Activated CD8-positive, alpha-beta T cell treated with anti-CD3 and anti-CD28 coated beads, Interleukin-2, amount 10 ng/mL, durations not matched to agents 7 days and 5 days (primary cell): ENCODE results near the gene SPAG9. TPM values are rescaled to one million over a fixed set of nuclear protein-coding genes. Genes with fewer than 3 reads are reported as not detected.
"Not testable (repeated sequence)": the region's sequence is repeated elsewhere in the genome, so short reads cannot be mapped to it uniquely, and the experiment has no call there.

ENCODE experiments used
- ATAC-seq: fragments of 150-1000 bp; cut with Tn5 transposase; one replicate; pipeline ENCODE4 v1.10.0; 2021; ENCODE audit warnings: moderate library complexity
- CTCF ChIA-PET: fragments of 350-600 bp; sonication (Branson Sonifier 250); formaldehyde crosslinking; loops from one replicate; lab custom pipeline; 2021; ENCODE audit warnings: antibody characterized with exemption; lab: Charles Lee
- POLR2A ChIA-PET: fragments of 350-600 bp; sonication (Branson Sonifier 250); formaldehyde crosslinking; loops from one replicate; lab custom pipeline; 2021; ENCODE audit warnings: antibody characterized with exemption; lab: Charles Lee
- DNase-seq: peaks from one replicate; pipeline ENCODE4 v3.0.0-alpha.2; 2020
- H3K27ac Mint-ChIP-seq: one replicate; pipeline ENCODE4 v1.8.0; 2021; ENCODE audit warnings: mild to moderate bottlenecking, mixed read lengths
- H3K27me3 Mint-ChIP-seq: one replicate; pipeline ENCODE4 v1.8.0; 2021; ENCODE audit warnings: low read depth, mixed read lengths
- H3K36me3 Mint-ChIP-seq: one replicate; pipeline ENCODE4 v1.8.0; 2021; ENCODE audit warnings: low read depth, mixed read lengths
- H3K4me1 Mint-ChIP-seq: one replicate; pipeline ENCODE4 v1.8.0; 2021; ENCODE audit warnings: low read depth, mixed read lengths
- H3K4me3 Mint-ChIP-seq: one replicate; pipeline ENCODE4 v1.8.0; 2021; ENCODE audit warnings: mild to moderate bottlenecking, mixed read lengths
- H3K9me3 Mint-ChIP-seq: one replicate; pipeline ENCODE4 v1.8.0; 2022; ENCODE audit warnings: mixed read lengths; ENCODE audit not compliant: insufficient read depth
- total RNA-seq, 2 experiments: library from RNA; stranded (reverse); gene quantifications; one replicate each; pipeline ENCODE4 v1.2.3, GENCODE V29; 2021

The SPAG9 gene
- total RNA-seq, 2 experiments from 2014 or later = 39.2 to 42.1 TPM

GRCh38 chr17:51085150-51085805 is 35.4 kb downstream of the SPAG9 start:
- POLR2A ChIA-PET = no interaction called here
- no peak for ATAC-seq
- Mint-ChIP-seq H3K4me3 (no peak overlapping the region), H3K27ac (no peak overlapping the region), H3K27me3 (no peaks in the 10 kb centered on the region), H3K4me1 (peaks cover 1% of the 10 kb centered on the region), H3K9me3 (no peaks in the 10 kb centered on the region), H3K36me3 (peaks cover under 1% of the 10 kb centered on the region)
- CTCF ChIA-PET = interaction anchor here (0.9 to 1.8 kb wide), 2 partner anchors 17 to 28 kb away, joined by 3 to 5 read pairs; no protein-coding TSS in a partner anchor
- DNase-seq = no peak

DNA sequence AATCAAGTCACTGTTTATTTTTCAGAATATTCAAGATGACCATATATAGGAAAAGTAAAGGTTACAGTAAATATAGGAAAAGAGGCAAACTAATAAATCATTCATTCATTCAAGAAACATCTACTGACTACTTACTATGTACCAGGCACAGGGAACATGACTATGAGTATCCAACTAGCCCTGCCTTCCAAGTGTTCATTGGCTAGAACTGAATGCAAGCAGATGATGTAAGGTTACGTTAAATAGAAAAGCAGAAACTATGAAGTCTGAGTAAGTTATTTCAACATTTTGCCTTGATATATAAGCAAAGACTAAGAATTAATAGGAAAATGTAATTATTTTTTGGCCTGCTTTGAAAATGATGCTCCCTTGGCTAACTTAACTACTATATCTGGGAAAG is 36.7 kb downstream of the SPAG9 start:
- H3K36me3 Mint-ChIP-seq = peaks cover 7% of the 10 kb centered on the region
- H3K27ac Mint-ChIP-seq = no peak overlapping the region
- H3K9me3 Mint-ChIP-seq = no peaks in the 10 kb centered on the region
- H3K4me3 Mint-ChIP-seq = no peak overlapping the region
- ChIA-PET POLR2A (no interaction called here), CTCF (no interaction called here)
- no peaks in the 10 kb centered on the region for H3K27me3 Mint-ChIP-seq
- ATAC-seq (no peak), DNase-seq (no peak)
- peaks cover 1% of the 10 kb centered on the region for H3K4me1 Mint-ChIP-seq

GRCh38 chr17:51083364-51083763 is 37.3 kb downstream of the SPAG9 start:
- H3K27me3 Mint-ChIP-seq, H3K27ac Mint-ChIP-seq, DNase-seq, H3K4me3 Mint-ChIP-seq, H3K4me1 Mint-ChIP-seq, CTCF ChIA-PET, POLR2A ChIA-PET, H3K9me3 Mint-ChIP-seq, ATAC-seq: not testable (repeated sequence)
- peaks cover 11% of the 10 kb centered on the region for H3K36me3 Mint-ChIP-seq

DNA sequence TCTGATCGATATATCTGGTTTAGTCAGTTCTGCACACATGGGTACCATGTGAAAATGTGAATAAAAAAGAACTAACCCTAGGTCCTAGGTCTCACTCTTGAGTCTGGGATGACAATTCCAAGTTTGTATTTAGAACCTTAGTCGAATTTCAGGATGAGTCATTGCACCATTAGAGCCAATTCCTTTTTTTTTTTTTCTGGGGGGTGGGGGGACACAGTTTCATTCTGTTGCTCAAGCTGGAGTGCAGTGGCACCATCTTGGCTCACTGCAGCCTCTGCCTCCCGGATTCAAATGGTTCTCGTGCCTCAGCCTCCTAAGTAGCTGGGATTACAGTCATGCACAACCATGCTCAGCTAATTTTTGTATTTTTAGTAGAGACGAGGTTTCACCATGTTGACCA is 41.6 kb downstream of the SPAG9 start:
- Mint-ChIP-seq H3K9me3 (no peaks in the 10 kb centered on the region), H3K36me3 (peaks cover 17% of the 10 kb centered on the region), H3K4me1 (no peaks in the 10 kb centered on the region), H3K27me3 (no peaks in the 10 kb centered on the region), H3K27ac (no peak overlapping the region), H3K4me3 (no peak overlapping the region)
- ATAC-seq (no peak), DNase-seq (no peak)
- CTCF ChIA-PET = interaction anchor here (1.6 kb wide), 1 partner anchor 15 kb away, joined by 3 read pairs; no protein-coding TSS in a partner anchor
- POLR2A ChIA-PET = no interaction called here

- POLR2A ChIA-PET = no interaction called here
These were observed 42.6 kb downstream of the SPAG9 start for GRCh38 chr17:51078009-51078592.

DNA sequence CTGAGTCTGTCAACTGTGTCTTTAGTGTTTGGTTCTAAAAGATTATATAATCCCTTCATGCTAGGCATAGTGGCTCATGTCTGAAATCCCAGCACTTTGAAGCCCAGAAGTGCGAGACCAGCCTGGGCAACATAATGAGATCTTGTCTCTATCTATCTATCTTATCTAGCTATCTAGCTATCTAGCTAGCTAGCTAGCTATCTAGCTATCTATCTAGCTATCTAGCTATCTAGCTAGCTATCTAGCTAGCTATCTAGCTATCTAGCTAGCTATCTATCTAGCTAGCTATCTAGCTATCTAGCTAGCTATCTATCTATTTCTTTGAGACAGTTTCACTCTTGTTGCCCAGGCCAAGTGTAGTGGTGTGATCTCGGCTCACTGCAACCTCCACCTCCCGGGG is 43.8 kb downstream of the SPAG9 start:
- Mint-ChIP-seq H3K36me3 (peaks cover 17% of the 10 kb centered on the region), H3K4me3 (no peak overlapping the region), H3K27me3 (no peaks in the 10 kb centered on the region), H3K27ac (no peak overlapping the region), H3K4me1 (no peaks in the 10 kb centered on the region), H3K9me3 (no peaks in the 10 kb centered on the region)
- DNase-seq = no peak
- ChIA-PET POLR2A (no interaction called here), CTCF (no interaction called here)
- no peak for ATAC-seq

More at GRCh38 chr17:51078009-51078592, 42.6 kb downstream of the SPAG9 start:
- Mint-ChIP-seq H3K36me3 (peaks cover 17% of the 10 kb centered on the region), H3K27ac (no peak overlapping the region), H3K27me3 (no peaks in the 10 kb centered on the region), H3K4me1 (no peaks in the 10 kb centered on the region), H3K4me3 (no peak overlapping the region), H3K9me3 (no peaks in the 10 kb centered on the region)
- CTCF ChIA-PET = interaction anchor here (0.6 to 1.6 kb wide), 2 partner anchors 14 to 38 kb away, joined by 3 read pairs; no protein-coding TSS in a partner anchor
- DNase-seq (no peak), ATAC-seq (no peak)

DNA sequence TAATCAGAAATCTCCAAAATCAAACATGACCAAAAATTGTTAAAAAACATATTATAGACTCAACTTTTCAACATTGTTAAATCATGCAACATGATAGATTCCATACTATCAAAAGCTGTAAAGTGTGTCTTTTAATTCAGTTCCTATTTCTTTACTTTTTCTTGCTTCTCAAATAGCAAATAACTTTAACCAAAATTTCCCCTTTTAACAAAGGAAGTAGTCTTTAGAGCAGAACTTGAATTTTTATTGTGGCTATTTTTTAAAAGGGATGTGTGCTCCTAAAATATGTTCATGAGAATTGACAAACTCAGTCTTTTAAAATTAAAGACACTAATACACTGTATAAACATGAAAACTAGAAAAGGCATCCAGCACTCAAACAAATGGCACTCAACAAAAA is 49.1 kb downstream of the SPAG9 start:
- ATAC-seq (no peak), DNase-seq (no peak)
- H3K4me3 Mint-ChIP-seq = no peak overlapping the region
- H3K4me1 Mint-ChIP-seq = no peaks in the 10 kb centered on the region
- H3K27me3 Mint-ChIP-seq = no peaks in the 10 kb centered on the region
- H3K27ac Mint-ChIP-seq = no peak overlapping the region
- no peaks in the 10 kb centered on the region for H3K9me3 Mint-ChIP-seq
- ChIA-PET CTCF (no interaction called here), POLR2A (no interaction called here)
- H3K36me3 Mint-ChIP-seq = no peaks in the 10 kb centered on the region

DNA sequence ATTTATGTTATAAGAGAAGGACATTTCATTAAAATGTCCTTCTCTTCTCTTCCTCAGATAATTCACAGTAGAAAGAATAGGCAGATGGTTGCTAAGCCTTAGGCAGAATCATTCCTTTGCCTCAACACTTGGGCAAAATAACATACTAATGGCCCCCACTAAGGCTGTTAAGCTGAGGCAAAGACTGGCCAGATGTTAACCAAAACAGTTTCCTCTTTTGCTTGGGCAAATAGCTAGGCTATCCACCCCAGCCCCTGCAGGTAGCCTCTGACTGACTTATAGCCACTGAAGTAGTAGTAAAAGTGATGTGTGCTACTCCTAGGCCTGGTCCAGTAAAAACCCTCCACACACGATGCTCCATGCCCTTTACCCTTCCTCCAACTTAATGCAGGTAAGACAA is 55.2 kb downstream of the SPAG9 start:
- Mint-ChIP-seq H3K4me3 (no peak overlapping the region), H3K36me3 (peaks cover 6% of the 10 kb centered on the region), H3K4me1 (peaks cover 2% of the 10 kb centered on the region), H3K27ac (no peak overlapping the region), H3K27me3 (no peaks in the 10 kb centered on the region), H3K9me3 (no peaks in the 10 kb centered on the region)
- ATAC-seq = no peak
- ChIA-PET POLR2A (interaction anchor here (0.7 to 1.0 kb wide), 2 partner anchors 11 to 154 kb away, joined by 3 to 4 read pairs; no protein-coding TSS in a partner anchor), CTCF (interaction anchor here (0.6 kb wide), 1 partner anchor 595 kb away, joined by 3 read pairs; no protein-coding TSS in a partner anchor)
- no peak for DNase-seq

- ATAC-seq (no peak), DNase-seq (no peak)
- Mint-ChIP-seq H3K36me3 (peaks cover 6% of the 10 kb centered on the region), H3K4me3 (no peak overlapping the region), H3K9me3 (no peaks in the 10 kb centered on the region), H3K27ac (no peak overlapping the region), H3K27me3 (no peaks in the 10 kb centered on the region), H3K4me1 (peaks cover 2% of the 10 kb centered on the region)
- ChIA-PET POLR2A (no interaction called here), CTCF (interaction anchor here (0.7 to 2.4 kb wide), 3 partner anchors 15 to 168 kb away, joined by 3 to 6 read pairs (median 3); no protein-coding TSS in a partner anchor)
These were observed 56.5 kb downstream of the SPAG9 start for GRCh38 chr17:51064061-51064735.

GRCh38 chr17:51060396-51060795 is 60.3 kb downstream of the SPAG9 start:
- no peak for ATAC-seq
- Mint-ChIP-seq H3K27ac (no peak overlapping the region), H3K27me3 (no peaks in the 10 kb centered on the region), H3K36me3 (peaks cover 6% of the 10 kb centered on the region), H3K4me3 (no peak overlapping the region), H3K9me3 (no peaks in the 10 kb centered on the region), H3K4me1 (peaks cover 8% of the 10 kb centered on the region)
- ChIA-PET POLR2A (no interaction called here), CTCF (interaction anchor here (0.6 to 0.8 kb wide), 2 partner anchors 43 to 62 kb away, joined by 3 read pairs; no protein-coding TSS in a partner anchor)
- no peak for DNase-seq

DNA sequence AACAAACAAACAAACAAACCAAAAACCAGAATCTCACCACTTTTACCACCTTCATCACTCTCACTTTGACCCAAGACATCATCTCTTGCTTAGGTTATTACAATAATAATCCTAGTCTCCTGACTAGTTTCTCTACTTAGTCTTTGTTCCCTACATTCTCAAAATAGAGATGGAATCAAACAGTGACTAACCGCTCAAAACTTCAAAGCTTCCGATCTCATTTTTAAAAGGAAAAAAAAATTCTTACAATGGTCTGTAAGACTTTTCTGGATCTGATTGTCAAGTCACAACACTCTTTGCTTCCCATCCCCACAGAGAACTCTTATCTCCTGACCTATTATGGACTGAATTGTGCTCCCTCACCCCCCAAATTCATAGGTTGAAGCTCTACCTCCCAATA is 60.9 kb downstream of the SPAG9 start:
- H3K4me3 Mint-ChIP-seq = no peak overlapping the region
- no peaks in the 10 kb centered on the region for H3K9me3 Mint-ChIP-seq
- H3K36me3 Mint-ChIP-seq = peaks cover 6% of the 10 kb centered on the region
- H3K4me1 Mint-ChIP-seq = peaks cover 8% of the 10 kb centered on the region
- ChIA-PET POLR2A (no interaction called here), CTCF (no interaction called here)
- no peak overlapping the region for H3K27ac Mint-ChIP-seq
- no peaks in the 10 kb centered on the region for H3K27me3 Mint-ChIP-seq
- no peak for ATAC-seq
- no peak for DNase-seq
